Naive thymus-derived CD8-positive, alpha-beta T cell (primary cell): Measurements from ENCODE around the gene FHL2. TPM values are rescaled to one million over a fixed set of nuclear protein-coding genes. Genes with fewer than 3 reads are reported as not detected.
"Not testable (repeated sequence)": the region's sequence is repeated elsewhere in the genome, so short reads cannot be mapped to it uniquely, and the experiment has no call there.

Source experiments
- ATAC-seq, 2 donors: fragments of 150-1000 bp; cut with Tn5 transposase in 1 of 2; sonication (Bioruptor Pico), chemical (Tn5 transposase) in 1 of 2; 1 replicate in 1 of 2; 2 replicates in 1 of 2; pipeline ENCODE4 v1.10.0; 2021; ENCODE audit warnings: mild to moderate bottlenecking in 2 of 2, moderate library complexity in 2 of 2
- POLR2A ChIA-PET: fragments of 350-600 bp; sonication (Branson Sonifier 250); formaldehyde crosslinking; loops from one replicate; lab custom pipeline; 2021; ENCODE audit warnings: antibody characterized with exemption; lab: Charles Lee
- DNase-seq, 10 donors: peaks; one replicate each; pipeline versions ENCODE4 v3.0.0 to v3.0.0-alpha.2; 2020 to 2022
- H3K27ac Mint-ChIP-seq, 10 donors: one replicate each; pipeline ENCODE4 v1.8.0; 2020 to 2022; ENCODE audit warnings: mild to moderate bottlenecking in 10 of 10, mixed read lengths in 10 of 10, moderate library complexity in 4 of 10, inconsistent platforms in 1 of 10
- H3K27me3 Mint-ChIP-seq, 5 donors: one replicate each; pipeline ENCODE4 v1.8.0; 2021 to 2022; ENCODE audit warnings: mixed read lengths in 5 of 5
- H3K36me3 Mint-ChIP-seq, 3 donors: one replicate each; pipeline ENCODE4 v1.8.0; 2020 to 2022; ENCODE audit warnings: mixed read lengths in 3 of 3, mild to moderate bottlenecking in 2 of 3, inconsistent platforms in 1 of 3
- H3K4me1 Mint-ChIP-seq, 4 donors: one replicate each; pipeline ENCODE4 v1.8.0; 2021 to 2022; ENCODE audit warnings: mixed read lengths in 4 of 4
- H3K4me3 Mint-ChIP-seq, 10 donors: one replicate each; pipeline ENCODE4 v1.8.0; 2020 to 2022; ENCODE audit warnings: mild to moderate bottlenecking in 10 of 10, mixed read lengths in 10 of 10, moderate library complexity in 6 of 10, inconsistent platforms in 1 of 10
- H3K9me3 Mint-ChIP-seq, 9 donors: one replicate each; pipeline ENCODE4 v1.8.0; 2020 to 2022; ENCODE audit warnings: mixed read lengths in 9 of 9, mild to moderate bottlenecking in 3 of 9, inconsistent platforms in 1 of 9, moderate library complexity in 1 of 9
- polyA plus RNA-seq, 3 donors: library from polyadenylated mRNA; unstranded; fragments of 300-500 nt; fragmentation: Illumina TruSeq; gene quantifications; one replicate each; pipeline ENCODE4 v1.2.3, GENCODE V29; 2021
- total RNA-seq, 8 experiments: library from RNA in 2 of 8; stranded (reverse) in 2 of 8; gene quantifications; one replicate each; pipeline ENCODE4 v1.2.3 and lab custom pipeline; 2021 to 2026

The FHL2 gene
- total and polyA plus RNA-seq, 5 experiments from 2014 or later: 2.0 to 2.8 (median 2.6) TPM; not detected in 2

DNA sequence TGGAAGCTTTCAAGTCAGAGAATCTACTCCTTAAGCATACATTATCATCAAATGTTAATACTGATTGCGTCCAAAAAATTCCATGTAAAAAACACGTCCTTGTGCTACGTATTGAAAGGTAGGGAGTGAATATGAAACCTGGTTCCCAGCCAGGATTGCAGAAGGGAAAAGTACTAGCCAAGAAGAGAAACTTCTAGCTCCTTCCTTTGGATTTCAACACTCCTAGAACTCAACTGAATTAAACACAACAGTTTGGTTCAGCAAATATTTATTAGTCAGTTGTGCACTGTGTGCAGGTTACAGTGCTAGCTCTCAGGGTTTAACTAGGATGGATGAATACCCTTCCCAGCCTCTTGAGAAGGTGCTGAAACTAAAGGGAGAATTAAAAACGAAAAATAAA is 33.9 kb upstream of the FHL2 start:
- Mint-ChIP-seq H3K4me1 (peaks cover 3 to 10% (median 7%) of the 10 kb centered on the region in 4 donors), H3K4me3 (no peak overlapping the region), H3K27ac (no peak overlapping the region), H3K9me3 (peaks cover 0 to 9% (median 0%) of the 10 kb centered on the region in 9 donors), H3K36me3 (no peaks in the 10 kb centered on the region), H3K27me3 (peaks cover 0 to 8% (median 4%) of the 10 kb centered on the region in 5 donors)
- no peak for DNase-seq
- POLR2A ChIA-PET: no interaction called here
- ATAC-seq: no peak

DNA sequence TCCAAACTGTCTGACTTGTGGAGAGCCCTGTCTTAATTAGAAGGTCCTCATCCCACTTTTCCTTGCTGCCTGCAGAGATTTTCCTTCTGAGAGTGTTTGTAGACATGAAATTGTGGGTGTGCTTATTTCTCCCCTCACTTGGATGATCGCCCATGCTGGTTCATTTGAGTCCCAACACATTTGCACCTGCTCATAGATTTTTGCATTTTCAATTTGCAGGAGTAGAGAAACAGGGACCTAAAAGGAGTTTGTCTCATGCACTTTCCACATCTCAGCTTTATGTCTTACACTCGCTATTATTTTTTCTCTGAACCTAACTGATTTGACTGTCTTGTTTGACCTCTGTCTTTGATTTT is 33.2 kb upstream of the FHL2 start:
- Mint-ChIP-seq H3K9me3 (peaks cover 0 to 9% (median 0%) of the 10 kb centered on the region in 9 donors), H3K4me1 (peaks cover 10 to 17% (median 13%) of the 10 kb centered on the region in 4 donors), H3K36me3 (no peaks in the 10 kb centered on the region), H3K27me3 (peaks cover 0 to 8% (median 4%) of the 10 kb centered on the region in 5 donors), H3K4me3 (no peak overlapping the region), H3K27ac (no peak overlapping the region)
- DNase-seq (no peak), ATAC-seq (no peak)
- POLR2A ChIA-PET: no interaction called here

DNA sequence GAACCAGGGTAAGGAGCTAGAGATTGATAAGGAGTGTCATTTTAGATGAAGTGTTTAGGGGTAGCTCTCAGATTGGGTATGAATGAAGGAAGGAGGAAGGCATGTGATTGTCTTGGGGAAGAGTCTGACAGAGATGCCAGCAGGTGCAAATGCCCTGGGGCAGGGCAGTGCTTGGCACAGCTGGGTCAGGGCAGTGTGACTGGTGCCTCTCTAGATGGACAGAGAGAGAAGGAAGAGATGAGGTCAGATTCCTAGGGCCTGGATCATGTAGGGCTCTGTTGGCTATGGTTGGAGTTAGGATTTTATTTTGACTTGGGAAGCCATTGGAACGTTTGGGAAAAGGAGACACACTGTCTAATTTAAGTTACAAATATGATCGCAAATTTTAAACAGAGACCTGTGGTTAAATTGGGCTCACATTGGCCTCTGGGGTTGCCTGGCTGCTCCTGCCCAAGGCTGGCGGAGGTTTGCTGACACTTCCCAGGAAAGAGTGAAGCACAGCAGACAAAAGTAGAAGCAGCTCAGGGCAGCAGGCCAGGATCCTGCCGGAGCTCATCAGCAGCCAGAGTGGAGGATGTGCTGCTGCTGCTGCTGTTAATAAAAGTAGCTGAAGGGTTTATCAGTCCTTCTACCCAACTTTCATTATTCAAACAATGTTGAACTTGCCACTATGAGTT is 32.7 kb upstream of the FHL2 start:
- H3K27ac Mint-ChIP-seq: no peak overlapping the region
- ATAC-seq (no peak), DNase-seq (no peak)
- H3K4me3 Mint-ChIP-seq: no peak overlapping the region
- H3K4me1 Mint-ChIP-seq: peaks cover 15 to 22% (median 18%) of the 10 kb centered on the region in 4 donors
- H3K36me3 Mint-ChIP-seq: no peaks in the 10 kb centered on the region
- H3K9me3 Mint-ChIP-seq: peaks cover 0 to 9% (median 0%) of the 10 kb centered on the region in 9 donors
- POLR2A ChIA-PET: no interaction called here
- peaks cover 0 to 8% (median 4%) of the 10 kb centered on the region in 5 donors for H3K27me3 Mint-ChIP-seq

DNA sequence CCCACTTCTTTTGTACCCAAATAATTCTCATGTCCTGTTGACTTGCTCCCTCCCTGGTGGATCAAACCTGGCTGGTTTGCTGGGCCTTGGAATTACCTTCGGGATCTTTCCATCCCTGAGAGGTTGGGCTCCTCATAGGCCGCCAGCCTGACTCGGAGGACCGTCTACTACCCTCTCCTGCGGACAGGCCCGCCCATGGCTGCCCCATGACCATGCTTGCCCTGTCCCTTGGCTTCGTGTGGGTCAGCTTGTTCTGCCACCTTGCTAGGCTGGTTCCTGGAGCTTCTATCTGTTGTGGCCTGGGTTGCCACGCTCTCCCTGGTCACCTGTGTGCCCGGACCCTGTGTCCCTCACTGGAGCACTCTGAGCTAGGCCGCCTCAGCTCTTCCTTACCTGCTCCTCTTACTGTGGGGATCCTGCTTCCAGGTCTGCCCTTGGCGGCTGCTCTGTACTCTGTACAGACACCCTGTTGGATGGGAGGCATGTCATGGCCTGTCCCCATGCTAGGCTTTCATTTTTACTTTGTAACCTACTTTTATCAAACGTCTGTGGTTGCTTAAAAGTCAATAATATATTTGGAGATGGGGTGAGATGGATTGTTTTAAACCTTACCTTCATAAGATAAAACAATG is 29.7 kb upstream of the FHL2 start:
- DNase-seq: no peak
- ATAC-seq: no peak
- Mint-ChIP-seq H3K4me1 (peaks cover 22 to 32% (median 25%) of the 10 kb centered on the region in 4 donors), H3K27me3 (peaks cover 0 to 6% (median 2%) of the 10 kb centered on the region in 5 donors), H3K9me3 (peaks cover 0 to 9% (median 0%) of the 10 kb centered on the region in 9 donors), H3K36me3 (no peaks in the 10 kb centered on the region), H3K27ac (peak overlapping the region in 2 of 10 donors; percentile 41 to 72), H3K4me3 (no peak overlapping the region)
- POLR2A ChIA-PET: interaction anchor here (0.5 kb wide), 1 partner anchor 17 kb away, joined by 4 read pairs; no protein-coding TSS in a partner anchor

DNA sequence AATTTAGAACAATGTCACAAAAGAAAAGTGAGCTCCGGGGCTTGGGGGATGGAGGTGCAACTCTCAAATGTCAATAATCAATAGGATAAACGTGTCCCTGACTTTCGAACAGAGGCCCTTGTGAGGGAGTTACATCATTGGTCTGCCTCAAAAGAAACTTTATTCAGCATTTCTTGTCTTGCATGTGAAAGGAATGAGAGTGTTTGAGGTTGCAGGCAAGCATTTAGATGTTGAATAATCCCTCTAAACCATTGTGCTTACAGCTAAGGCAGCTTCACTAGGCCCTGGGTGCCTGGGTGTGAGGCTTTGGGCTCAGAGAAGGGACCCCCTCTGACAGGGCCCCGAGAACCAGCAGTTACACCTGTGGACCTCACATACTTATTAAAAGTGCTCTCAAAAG is 28.6 kb upstream of the FHL2 start:
- Mint-ChIP-seq H3K4me3 (peak overlapping the region in 9 of 10 donors; percentile 56 to 85 (median 81)), H3K27ac (peak overlapping the region in 3 of 10 donors; percentile 21 to 69 (median 36)), H3K36me3 (no peaks in the 10 kb centered on the region), H3K4me1 (peaks cover 22 to 32% (median 25%) of the 10 kb centered on the region in 4 donors), H3K27me3 (peaks cover 0 to 6% (median 2%) of the 10 kb centered on the region in 5 donors), H3K9me3 (peaks cover 0 to 9% (median 0%) of the 10 kb centered on the region in 9 donors)
- DNase-seq: no peak
- ATAC-seq: no peak
- POLR2A ChIA-PET: no interaction called here

DNA sequence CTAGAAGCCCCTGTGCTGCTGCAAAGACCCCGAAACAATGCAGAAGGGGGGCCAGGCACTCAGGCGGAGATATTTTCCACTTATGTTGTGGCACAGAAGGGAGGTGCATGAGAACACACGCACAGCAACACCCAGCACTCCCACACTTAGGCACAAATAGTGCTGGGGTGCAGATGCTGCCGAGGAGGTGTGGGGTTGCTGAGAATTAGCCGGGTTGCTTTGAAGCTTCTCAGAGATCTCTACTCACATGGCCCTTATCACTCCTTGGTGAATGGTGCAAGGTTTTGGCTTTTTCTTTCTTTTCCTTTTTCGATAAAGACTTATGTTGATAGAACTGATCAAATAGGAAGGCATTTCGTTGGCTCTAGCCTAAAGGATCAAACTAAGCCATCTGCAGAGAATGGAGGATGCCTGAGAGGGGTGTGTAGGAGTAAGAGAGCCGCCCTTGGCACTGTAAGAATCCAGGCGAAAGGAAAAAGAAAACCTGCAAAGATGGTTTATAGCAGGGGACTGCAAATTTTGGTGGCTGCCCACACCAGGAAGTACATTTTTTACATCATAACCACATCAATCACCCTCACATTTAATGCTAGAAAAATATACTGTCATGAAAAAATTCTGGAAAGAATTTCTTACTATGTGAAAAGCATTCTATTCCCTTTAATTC is 27.9 kb upstream of the FHL2 start:
- Mint-ChIP-seq H3K4me1 (peaks cover 22 to 32% (median 25%) of the 10 kb centered on the region in 4 donors), H3K36me3 (no peaks in the 10 kb centered on the region)
- POLR2A ChIA-PET: interaction anchor here (0.9 kb wide), 1 partner anchor 11 kb away, joined by 3 read pairs; no protein-coding TSS in a partner anchor

DNA sequence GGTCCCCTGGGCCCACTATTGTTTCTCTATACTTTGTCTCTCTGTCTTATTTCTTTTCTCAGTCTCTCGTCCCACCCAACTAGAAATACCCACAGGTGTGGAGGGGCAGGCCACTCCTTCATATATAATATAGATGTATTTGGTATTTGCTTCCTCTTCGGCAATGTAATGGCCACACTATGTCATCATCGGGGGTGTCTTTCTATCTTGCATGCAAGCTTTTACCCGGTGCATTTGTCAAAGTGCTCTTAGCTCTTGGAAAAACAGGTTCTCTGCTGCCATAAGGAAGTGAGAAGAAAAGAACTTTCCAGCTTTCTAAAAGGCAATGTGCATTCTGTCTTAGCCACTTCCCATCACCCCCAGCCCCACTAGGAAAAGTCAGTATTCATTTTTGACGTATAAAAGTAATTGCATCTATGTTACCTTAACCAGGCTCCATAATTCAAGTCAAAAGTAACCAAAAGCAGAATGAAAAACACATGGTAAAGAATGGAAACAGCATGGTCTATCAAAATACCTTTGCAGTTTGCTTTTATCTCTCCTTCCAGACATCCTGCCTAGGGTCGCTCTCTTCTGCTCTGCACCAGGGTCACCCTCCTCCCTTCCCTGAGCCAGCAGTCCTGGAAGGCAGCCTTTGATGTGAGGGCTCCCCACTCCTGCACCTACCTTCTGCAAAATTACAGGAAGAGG is 27.2 kb upstream of the FHL2 start:
- ATAC-seq: peak; percentile 37 to 48
- peaks cover 0 to 2% (median 0%) of the 10 kb centered on the region in 5 donors for H3K27me3 Mint-ChIP-seq
- H3K4me1 Mint-ChIP-seq: peaks cover 21 to 32% (median 25%) of the 10 kb centered on the region in 4 donors
- peaks cover 0 to 3% (median 0%) of the 10 kb centered on the region in 3 donors for H3K36me3 Mint-ChIP-seq
- peaks cover 0 to 4% (median 0%) of the 10 kb centered on the region in 9 donors for H3K9me3 Mint-ChIP-seq
- DNase-seq: no peak
- POLR2A ChIA-PET: interaction anchor here (0.9 kb wide), 1 partner anchor 11 kb away, joined by 3 read pairs; no protein-coding TSS in a partner anchor
- peak overlapping the region; percentile 56 to 85 (median 79) for H3K4me3 Mint-ChIP-seq
- H3K27ac Mint-ChIP-seq: peak overlapping the region in 5 of 10 donors; percentile 56 to 70 (median 68)

More for the DNA sequence above, 27.9 kb upstream of the FHL2 start:
- peak in 4 of 10 donors; percentile 19 to 51 (median 42) for DNase-seq
- H3K4me3 Mint-ChIP-seq: peak overlapping the region; percentile 56 to 85 (median 79)
- H3K27ac Mint-ChIP-seq: peak overlapping the region in 9 of 10 donors; percentile 10 to 83 (median 60)
- peaks cover 0 to 6% (median 2%) of the 10 kb centered on the region in 5 donors for H3K27me3 Mint-ChIP-seq
- ATAC-seq: peak; percentile 77 to 85
- peaks cover 0 to 9% (median 0%) of the 10 kb centered on the region in 9 donors for H3K9me3 Mint-ChIP-seq

DNA sequence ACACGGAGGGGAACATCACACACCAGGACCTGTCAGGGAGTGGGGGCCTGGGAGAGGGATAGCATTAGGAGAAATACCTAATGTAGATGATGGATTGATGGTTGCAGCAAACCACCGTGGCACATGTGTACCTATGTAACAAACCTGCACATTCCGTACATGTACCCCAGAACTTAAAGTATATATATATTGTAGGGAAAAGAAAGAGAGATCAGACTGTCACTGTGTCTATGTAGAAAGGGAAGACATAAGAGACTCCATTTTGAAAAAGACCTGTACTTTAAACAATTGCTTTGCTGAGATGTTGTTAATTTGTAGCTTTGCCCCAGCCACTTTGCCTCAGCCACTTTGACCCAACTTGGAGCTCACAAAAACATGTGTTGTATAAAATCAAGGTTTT is 26.0 kb upstream of the FHL2 start:
- H3K27me3 Mint-ChIP-seq, H3K27ac Mint-ChIP-seq, H3K36me3 Mint-ChIP-seq, H3K4me3 Mint-ChIP-seq, H3K9me3 Mint-ChIP-seq, ATAC-seq, DNase-seq, POLR2A ChIA-PET: not testable (repeated sequence)
- peaks cover 20 to 32% (median 25%) of the 10 kb centered on the region in 4 donors for H3K4me1 Mint-ChIP-seq

DNA sequence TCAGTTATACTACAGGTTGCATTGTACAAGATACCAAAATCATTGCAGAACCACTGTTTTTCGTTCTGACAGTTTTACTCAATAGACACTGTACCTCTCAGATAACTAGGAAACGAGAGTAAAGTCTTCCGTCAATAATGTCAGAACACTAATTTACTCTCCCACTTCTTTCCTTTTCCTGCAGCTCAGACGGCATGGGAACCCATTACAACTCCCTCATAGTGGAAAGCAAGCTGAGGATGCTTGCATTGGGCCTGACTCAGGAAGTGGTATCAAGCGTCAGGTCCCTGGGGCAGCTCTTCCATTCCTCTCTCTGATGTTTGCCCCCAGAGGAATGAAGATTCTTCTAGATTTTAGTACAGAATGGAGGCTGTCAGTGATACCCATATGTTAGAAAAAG is 23.9 kb upstream of the FHL2 start:
- ATAC-seq (no peak), DNase-seq (no peak)
- H3K9me3 Mint-ChIP-seq: peaks cover 0 to 24% (median 8%) of the 10 kb centered on the region in 9 donors
- peaks cover 18 to 23% (median 20%) of the 10 kb centered on the region in 4 donors for H3K4me1 Mint-ChIP-seq
- H3K36me3 Mint-ChIP-seq: peaks cover 0 to 11% (median 5%) of the 10 kb centered on the region in 3 donors
- H3K27ac Mint-ChIP-seq: no peak overlapping the region
- H3K27me3 Mint-ChIP-seq: peaks cover 0 to 2% (median 0%) of the 10 kb centered on the region in 5 donors
- H3K4me3 Mint-ChIP-seq: no peak overlapping the region
- POLR2A ChIA-PET: no interaction called here

DNA sequence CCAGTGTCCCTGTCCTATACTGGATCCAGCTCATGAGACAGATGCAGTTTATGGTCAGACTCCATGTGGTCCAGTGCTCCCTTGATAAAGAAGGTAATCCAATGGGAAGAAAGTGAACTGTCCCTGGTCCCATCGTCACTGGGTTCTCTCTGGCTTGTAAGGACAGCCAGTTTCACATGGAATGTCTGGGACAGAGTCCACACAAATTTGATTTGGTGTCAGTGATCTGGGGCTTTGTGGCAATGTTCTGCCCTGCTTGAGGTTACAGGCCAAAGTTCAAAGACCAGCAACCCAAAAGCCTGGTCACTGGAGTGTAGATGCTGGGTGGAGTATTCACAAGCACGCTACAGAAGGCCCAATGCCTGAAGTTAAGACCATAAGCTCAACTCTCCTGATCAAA is 22.2 kb upstream of the FHL2 start:
- Mint-ChIP-seq H3K36me3 (peaks cover 0 to 11% (median 5%) of the 10 kb centered on the region in 3 donors), H3K27ac (no peak overlapping the region), H3K27me3 (peaks cover 0 to 10% (median 0%) of the 10 kb centered on the region in 5 donors), H3K4me3 (no peak overlapping the region), H3K9me3 (peaks cover 0 to 24% (median 8%) of the 10 kb centered on the region in 9 donors), H3K4me1 (peaks cover 5 to 11% (median 7%) of the 10 kb centered on the region in 4 donors)
- ATAC-seq (no peak), DNase-seq (no peak)
- POLR2A ChIA-PET: no interaction called here

DNA sequence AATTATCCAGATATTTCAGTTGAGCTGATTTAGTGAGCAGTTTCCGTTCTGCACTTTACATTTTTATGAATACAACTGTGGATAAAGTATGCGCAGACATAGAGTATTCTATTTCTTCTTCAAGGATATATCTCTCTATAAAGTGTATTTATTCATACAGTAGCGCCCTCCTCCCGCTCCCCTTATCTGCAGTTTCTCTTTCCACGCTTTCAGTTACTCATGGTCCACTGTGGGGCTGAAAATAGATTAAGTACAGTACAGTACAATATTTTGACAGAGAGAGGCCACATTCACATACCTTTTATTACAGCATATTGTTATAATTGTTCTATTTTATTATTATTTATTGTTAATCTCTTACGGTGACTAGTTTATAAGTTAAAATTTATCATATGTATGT is 19.7 kb upstream of the FHL2 start:
- peaks cover 4 to 20% (median 10%) of the 10 kb centered on the region in 5 donors for H3K27me3 Mint-ChIP-seq
- peaks cover 0 to 24% (median 8%) of the 10 kb centered on the region in 9 donors for H3K9me3 Mint-ChIP-seq
- ATAC-seq (no peak), DNase-seq (no peak)
- H3K27ac Mint-ChIP-seq: no peak overlapping the region
- no peak overlapping the region for H3K4me3 Mint-ChIP-seq
- peaks cover 0 to 11% (median 5%) of the 10 kb centered on the region in 3 donors for H3K36me3 Mint-ChIP-seq
- POLR2A ChIA-PET: no interaction called here
- peaks cover 0 to 9% (median 4%) of the 10 kb centered on the region in 4 donors for H3K4me1 Mint-ChIP-seq
